Gastroesophageal sphincter (tissue), 3 donors: ENCODE results near the gene SMTN.

Experiments used
- EP300 ChIP-seq: sonication (generic); formaldehyde crosslinking; IDR thresholded peaks from one replicate; pipeline ENCODE4 v1.6.1; 2017; ENCODE audit warnings: antibody characterized with exemption, mild to moderate bottlenecking
- POLR2A ChIP-seq, 2 donors: fragments of 450-650 bp; IDR thresholded peaks; one replicate each; pipeline ENCODE4 v1.6.1; 2017; ENCODE audit warnings: antibody characterized with exemption in 2 of 2, mild to moderate bottlenecking in 2 of 2, moderate library complexity in 1 of 2
- TF ChIP-seq, protein P1 (sequence below), 4 experiments: fragments of 200-600 bp in 2 of 4; fragments of 450-650 bp in 2 of 4; sonication (generic) in 1 of 4; IDR thresholded peaks; one replicate each; pipeline ENCODE4 v1.5.1; 2017 to 2019; ENCODE audit warnings: antibody characterized with exemption in 4 of 4, mild to moderate bottlenecking in 2 of 4, moderate library complexity in 2 of 4

DNA sequence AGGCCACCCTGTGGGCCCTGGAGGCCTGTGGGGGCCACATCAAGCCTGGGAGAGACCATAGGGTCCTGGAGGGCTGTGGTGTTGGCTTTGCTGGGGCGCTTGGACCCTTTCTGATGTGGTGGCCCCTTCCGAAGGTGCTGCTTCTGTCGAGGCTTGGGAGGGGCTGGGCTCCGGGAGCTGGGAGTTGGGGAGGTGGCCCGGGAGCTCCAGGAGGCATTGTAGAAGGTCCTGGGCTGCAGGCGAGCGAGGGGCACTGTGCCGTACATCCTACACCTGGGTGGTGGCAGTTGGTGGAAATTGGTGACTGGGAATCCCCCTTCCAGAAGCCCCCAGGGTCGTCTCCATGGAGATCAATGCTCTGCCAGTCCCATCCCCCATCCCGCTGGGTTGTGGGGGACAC is 56.6 kb downstream of the SMTN start:
- TF ChIP-seq POLR2A (IDR thresholded peaks at IDR 0.05) (no peak), EP300 (no peak)
- TF ChIP-seq, protein P1, sequence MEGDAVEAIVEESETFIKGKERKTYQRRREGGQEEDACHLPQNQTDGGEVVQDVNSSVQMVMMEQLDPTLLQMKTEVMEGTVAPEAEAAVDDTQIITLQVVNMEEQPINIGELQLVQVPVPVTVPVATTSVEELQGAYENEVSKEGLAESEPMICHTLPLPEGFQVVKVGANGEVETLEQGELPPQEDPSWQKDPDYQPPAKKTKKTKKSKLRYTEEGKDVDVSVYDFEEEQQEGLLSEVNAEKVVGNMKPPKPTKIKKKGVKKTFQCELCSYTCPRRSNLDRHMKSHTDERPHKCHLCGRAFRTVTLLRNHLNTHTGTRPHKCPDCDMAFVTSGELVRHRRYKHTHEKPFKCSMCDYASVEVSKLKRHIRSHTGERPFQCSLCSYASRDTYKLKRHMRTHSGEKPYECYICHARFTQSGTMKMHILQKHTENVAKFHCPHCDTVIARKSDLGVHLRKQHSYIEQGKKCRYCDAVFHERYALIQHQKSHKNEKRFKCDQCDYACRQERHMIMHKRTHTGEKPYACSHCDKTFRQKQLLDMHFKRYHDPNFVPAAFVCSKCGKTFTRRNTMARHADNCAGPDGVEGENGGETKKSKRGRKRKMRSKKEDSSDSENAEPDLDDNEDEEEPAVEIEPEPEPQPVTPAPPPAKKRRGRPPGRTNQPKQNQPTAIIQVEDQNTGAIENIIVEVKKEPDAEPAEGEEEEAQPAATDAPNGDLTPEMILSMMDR (IDR thresholded peaks at IDR 0.05) = no peak
